Body of pancreas (tissue), 4 donors: Measurements from ENCODE around the gene RBM7. TPM values are rescaled to one million over a fixed set of nuclear protein-coding genes. Genes with fewer than 3 reads are reported as not detected.

Source experiments
- ATAC-seq: fragments of 150-250 bp; one replicate; pipeline ENCODE4 v1.9.1; 2016
- DNase-seq, 4 donors: peaks; one replicate each; pipeline ENCODE4 v3.0.0-alpha.2; 2019
- H3K27ac ChIP-seq, 4 donors: fragments of 200-600 bp; sonication (generic); 1 replicate in 3 of 4; 2 replicates in 1 of 4; pipeline versions ENCODE4 v1.5.1 to v1.6.1; 2016 to 2019; ENCODE audit warnings: mild to moderate bottlenecking in 1 of 4, mixed read lengths in 1 of 4, moderate library complexity in 1 of 4
- H3K27me3 ChIP-seq, 2 donors: fragments of 200-600 bp; sonication (generic); one replicate each; pipeline ENCODE4 v1.6.0; 2016; ENCODE audit warnings: mild to moderate bottlenecking in 1 of 2
- H3K36me3 ChIP-seq, 2 donors: fragments of 200-600 bp; sonication (generic); replicated peaks in 1 of 2; 2 replicates each; pipeline ENCODE4 v1.5.1; 2016; ENCODE audit warnings: low read depth in 2 of 2; ENCODE audit not compliant: insufficient read depth in 1 of 2
- H3K4me1 ChIP-seq: fragments of 200-600 bp; sonication (generic); one replicate; pipeline ENCODE4 v1.6.0; 2016
- H3K4me3 ChIP-seq, 2 donors: fragments of 200-600 bp; sonication (generic); 1 replicate in 1 of 2; 2 replicates in 1 of 2; pipeline ENCODE4 v1.5.1; 2016 to 2019
- H3K9me3 ChIP-seq, 3 donors: fragments of 200-600 bp; sonication (generic); 1 replicate in 2 of 3; 2 replicates in 1 of 3; pipeline ENCODE4 v1.5.1; 2016
- CTCF ChIP-seq, 7 experiments: fragments of 450-650 bp in 4 of 7; fragments of 200-600 bp in 3 of 7; sonication (generic) in 3 of 7; IDR thresholded peaks; one replicate each; pipeline ENCODE4 v1.5.1; 2016 to 2019; ENCODE audit warnings: antibody characterized with exemption in 7 of 7
- POLR2A ChIP-seq, 3 donors: fragments of 450-650 bp; IDR thresholded peaks; one replicate each; pipeline ENCODE4 v1.6.1; 2016; ENCODE audit warnings: antibody characterized with exemption in 3 of 3, mild to moderate bottlenecking in 2 of 3
- WGBS, 2 donors: methylation state at CpG; one replicate each; pipeline ENCODE4 v1.1.5; 2017; 5-methylcytosine and 5-hydroxymethylcytosine counted together
- intact Hi-C: fragments of 100-400 bp; cut with DNase I; formaldehyde crosslinking; loops from one replicate; pipeline ENCODE4 v1.15.1; 2023
- total RNA-seq, 2 donors: library from RNA; depleted of rRNA; stranded (reverse); fragments of >200 nt; gene quantifications; one replicate each; pipeline ENCODE4 v1.1.0, GENCODE V29; 2016

Gene RBM7
- total RNA-seq, 2 donors from 2014 or later = 7.6 to 9.6 TPM

- intact Hi-C loops = no loop called here
- ATAC-seq (no peak), DNase-seq (no peak)
- H3K9me3 ChIP-seq = no peaks in the 10 kb centered on the region
- H3K27ac ChIP-seq = peak overlapping the region; percentile 65 to 76 (median 74)
- H3K4me1 ChIP-seq = peaks cover 29% of the 10 kb centered on the region
- no peaks in the 10 kb centered on the region for H3K27me3 ChIP-seq
- WGBS, 2 donors = 5 to 12% methylated on average over 9 to 10 of the region's 10 CpGs
- H3K36me3 ChIP-seq = no peaks in the 10 kb centered on the region
- H3K4me3 ChIP-seq = peak overlapping the region; percentile 74 to 80
- TF ChIP-seq POLR2A (IDR thresholded peaks at IDR 0.05) (no peak), CTCF (IDR thresholded peaks at IDR 0.05) (no peak)
Measured at GRCh38 chr11:114440121-114440860, 39.8 kb downstream of the RBM7 start.

GRCh38 chr11:114440971-114441763 is 40.7 kb downstream of the RBM7 start:
- Histone ChIP-seq H3K36me3 (no peaks in the 10 kb centered on the region), H3K27ac (no peak overlapping the region), H3K27me3 (no peaks in the 10 kb centered on the region), H3K9me3 (no peaks in the 10 kb centered on the region), H3K4me1 (peaks cover 29% of the 10 kb centered on the region), H3K4me3 (no peak overlapping the region)
- intact Hi-C loops = no loop called here
- no peak for TF ChIP-seq POLR2A (IDR thresholded peaks at IDR 0.05)
- no peak for TF ChIP-seq CTCF (IDR thresholded peaks at IDR 0.05)
- 41 to 50% methylated on average over 7 of the region's 7 CpGs for WGBS, 2 donors
- DNase-seq (no peak), ATAC-seq (no peak)

- WGBS, 2 donors = 62 to 68% methylated on average over 2 of the region's 2 CpGs
- DNase-seq = no peak
- TF ChIP-seq CTCF (IDR thresholded peaks at IDR 0.05) (no peak), POLR2A (IDR thresholded peaks at IDR 0.05) (no peak)
- H3K36me3 ChIP-seq = no peaks in the 10 kb centered on the region
- intact Hi-C loops = no loop called here
- no peaks in the 10 kb centered on the region for H3K9me3 ChIP-seq
- no peaks in the 10 kb centered on the region for H3K27me3 ChIP-seq
- no peak overlapping the region for H3K27ac ChIP-seq
- H3K4me1 ChIP-seq = peaks cover 29% of the 10 kb centered on the region
- no peak overlapping the region for H3K4me3 ChIP-seq
- ATAC-seq = no peak
Measured at GRCh38 chr11:114441921-114442320, 41.5 kb downstream of the RBM7 start.

- ATAC-seq (no peak), DNase-seq (no peak)
- Histone ChIP-seq H3K36me3 (no peaks in the 10 kb centered on the region), H3K27ac (no peak overlapping the region), H3K9me3 (no peaks in the 10 kb centered on the region), H3K4me1 (peaks cover 29% of the 10 kb centered on the region), H3K27me3 (no peaks in the 10 kb centered on the region), H3K4me3 (no peak overlapping the region)
- intact Hi-C loops = no loop called here
- TF ChIP-seq POLR2A (IDR thresholded peaks at IDR 0.05) (no peak), CTCF (IDR thresholded peaks at IDR 0.05) (no peak)
- 87 to 92% methylated on average over 1 of the region's 1 CpG for WGBS, 2 donors
Measured at GRCh38 chr11:114442536-114442935, 42.1 kb downstream of the RBM7 start.
